Activated T-helper 9 cell treated with anti-CD3 and anti-CD28 coated beads, Interleukin-2, amount 50 U/mL, for 16 hours (primary cell): ENCODE results near the gene SNAPIN.

Experiments used
- DNase-seq: peaks from one replicate; pipeline ENCODE4 v3.0.0-alpha.2; 2020; ENCODE audit warnings: low read depth

The SNAPIN gene

DNA sequence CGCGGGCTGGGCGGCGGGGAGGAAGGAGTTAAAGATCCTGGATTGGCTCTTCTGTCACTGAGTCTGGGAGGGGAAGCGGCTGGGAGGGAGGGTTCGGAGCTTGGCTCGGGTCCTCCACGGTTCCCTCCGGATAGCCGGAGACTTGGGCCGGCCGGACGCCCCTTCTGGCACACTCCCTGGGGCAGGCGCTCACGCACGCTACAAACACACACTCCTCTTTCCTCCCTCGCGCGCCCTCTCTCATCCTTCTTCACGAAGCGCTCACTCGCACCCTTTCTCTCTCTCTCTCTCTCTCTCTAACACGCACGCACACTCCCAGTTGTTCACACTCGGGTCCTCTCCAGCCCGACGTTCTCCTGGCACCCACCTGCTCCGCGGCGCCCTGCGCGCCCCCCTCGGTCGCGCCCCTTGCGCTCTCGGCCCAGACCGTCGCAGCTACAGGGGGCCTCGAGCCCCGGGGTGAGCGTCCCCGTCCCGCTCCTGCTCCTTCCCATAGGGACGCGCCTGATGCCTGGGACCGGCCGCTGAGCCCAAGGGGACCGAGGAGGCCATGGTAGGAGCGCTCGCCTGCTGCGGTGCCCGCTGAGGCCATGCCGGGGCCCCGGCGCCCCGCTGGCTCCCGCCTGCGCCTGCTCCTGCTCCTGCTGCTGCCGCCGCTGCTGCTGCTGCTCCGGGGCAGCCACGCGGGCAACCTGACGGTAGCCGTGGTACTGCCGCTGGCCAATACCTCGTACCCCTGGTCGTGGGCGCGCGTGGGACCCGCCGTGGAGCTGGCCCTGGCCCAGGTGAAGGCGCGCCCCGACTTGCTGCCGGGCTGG lies 20.2 kb downstream of the SNAPIN start, which contains the start of gene NPR1:
Gene NPR1 (plus strand): TSS at position 170 of the 818 bp plus-strand sequence. CDS start 421 bp downstream, at position 591.
- no peak for DNase-seq

DNA sequence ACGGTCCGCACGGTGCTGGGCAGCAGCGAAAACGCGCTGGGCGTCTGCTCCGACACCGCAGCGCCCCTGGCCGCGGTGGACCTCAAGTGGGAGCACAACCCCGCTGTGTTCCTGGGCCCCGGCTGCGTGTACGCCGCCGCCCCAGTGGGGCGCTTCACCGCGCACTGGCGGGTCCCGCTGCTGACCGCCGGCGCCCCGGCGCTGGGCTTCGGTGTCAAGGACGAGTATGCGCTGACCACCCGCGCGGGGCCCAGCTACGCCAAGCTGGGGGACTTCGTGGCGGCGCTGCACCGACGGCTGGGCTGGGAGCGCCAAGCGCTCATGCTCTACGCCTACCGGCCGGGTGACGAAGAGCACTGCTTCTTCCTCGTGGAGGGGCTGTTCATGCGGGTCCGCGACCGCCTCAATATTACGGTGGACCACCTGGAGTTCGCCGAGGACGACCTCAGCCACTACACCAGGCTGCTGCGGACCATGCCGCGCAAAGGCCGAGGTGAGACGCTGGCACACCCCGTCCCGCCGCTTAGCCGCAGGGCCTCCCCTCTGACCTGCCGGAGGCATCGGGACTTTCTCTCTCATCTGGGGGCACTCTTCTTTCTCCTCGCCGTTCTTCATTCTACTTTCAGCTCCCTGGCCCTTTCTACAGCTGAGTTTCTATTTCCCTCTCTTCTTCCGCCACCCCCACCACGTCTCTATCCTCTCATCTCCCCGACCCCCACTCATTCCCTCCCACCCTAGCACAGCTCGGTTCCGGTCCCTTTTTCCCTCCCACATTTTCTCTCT lies 21.0 kb downstream of the SNAPIN start:
- peak; percentile 9 for DNase-seq

DNA sequence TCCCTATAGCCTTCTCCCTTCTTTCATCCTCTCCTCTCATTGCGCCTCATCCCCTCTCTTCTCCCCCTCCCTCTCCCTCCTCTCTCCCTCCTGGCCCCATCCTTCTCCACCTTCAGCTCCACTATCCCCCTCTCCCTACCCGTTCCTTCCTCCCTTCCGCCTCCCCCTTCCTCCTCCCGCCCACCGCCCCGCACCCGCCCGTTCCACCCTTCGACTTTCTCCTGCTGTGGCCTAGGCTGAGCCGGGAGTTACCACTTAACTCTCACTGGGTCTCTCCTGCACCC lies 21.6 kb downstream of the SNAPIN start:
- DNase-seq = no peak

DNA sequence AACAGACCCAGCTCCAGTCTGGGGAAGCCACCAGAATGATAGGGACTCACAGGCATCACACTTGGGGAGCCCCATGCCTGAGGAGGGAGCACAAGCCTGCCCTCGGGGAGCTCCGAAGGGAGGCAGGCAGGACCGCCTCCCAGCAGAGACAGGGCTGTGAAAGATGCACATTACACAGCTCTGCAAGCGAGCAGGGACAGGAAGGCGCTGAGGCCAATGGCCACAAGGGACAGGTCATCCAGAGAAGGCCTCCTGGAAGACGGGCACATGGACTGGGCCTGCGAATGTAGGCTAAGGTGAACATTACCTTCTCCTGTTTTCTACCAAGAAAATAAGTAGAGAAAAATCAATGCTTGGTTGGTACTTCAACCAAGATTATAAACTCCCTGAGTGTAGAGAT lies 24.2 kb downstream of the SNAPIN start:
- DNase-seq = no peak

DNA sequence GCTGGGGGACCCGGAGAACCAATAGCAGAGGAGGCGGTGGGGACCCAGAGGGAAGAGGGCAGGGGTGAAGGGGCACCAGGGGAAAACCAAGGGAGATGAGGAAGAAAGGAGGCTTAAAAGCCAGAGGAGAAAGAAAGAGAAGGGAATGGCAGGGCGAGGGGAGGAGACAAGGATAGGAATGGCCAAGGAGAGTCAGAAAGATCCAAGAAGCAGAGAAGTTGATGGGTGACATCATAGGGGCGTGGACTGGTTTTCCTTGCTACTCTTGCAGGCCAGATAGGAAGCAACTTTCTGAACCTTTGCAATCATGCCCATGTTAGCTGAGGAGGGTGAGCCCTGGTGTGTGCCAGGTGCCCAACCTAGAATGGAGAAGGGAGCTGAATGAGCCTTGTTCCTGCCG lies 25.4 kb downstream of the SNAPIN start:
- no peak for DNase-seq

DNA sequence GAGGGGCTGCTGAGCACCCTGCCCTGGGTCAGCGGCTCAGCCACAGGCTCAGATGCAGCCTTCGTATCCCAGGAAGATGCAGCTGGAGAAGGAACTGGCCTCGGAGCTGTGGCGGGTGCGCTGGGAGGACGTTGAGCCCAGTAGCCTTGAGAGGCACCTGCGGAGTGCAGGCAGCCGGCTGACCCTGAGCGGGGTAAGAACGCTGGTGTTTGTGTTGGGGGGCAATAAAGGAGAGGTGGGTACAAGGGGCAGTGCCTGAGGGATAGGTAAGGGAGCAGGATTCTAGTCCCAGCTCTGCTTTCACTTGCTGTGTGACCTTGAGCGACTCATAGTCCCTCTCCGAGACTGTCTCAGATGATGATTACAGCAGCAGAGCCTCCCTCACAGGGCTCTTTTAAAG lies 26.4 kb downstream of the SNAPIN start:
- DNase-seq = no peak

DNA sequence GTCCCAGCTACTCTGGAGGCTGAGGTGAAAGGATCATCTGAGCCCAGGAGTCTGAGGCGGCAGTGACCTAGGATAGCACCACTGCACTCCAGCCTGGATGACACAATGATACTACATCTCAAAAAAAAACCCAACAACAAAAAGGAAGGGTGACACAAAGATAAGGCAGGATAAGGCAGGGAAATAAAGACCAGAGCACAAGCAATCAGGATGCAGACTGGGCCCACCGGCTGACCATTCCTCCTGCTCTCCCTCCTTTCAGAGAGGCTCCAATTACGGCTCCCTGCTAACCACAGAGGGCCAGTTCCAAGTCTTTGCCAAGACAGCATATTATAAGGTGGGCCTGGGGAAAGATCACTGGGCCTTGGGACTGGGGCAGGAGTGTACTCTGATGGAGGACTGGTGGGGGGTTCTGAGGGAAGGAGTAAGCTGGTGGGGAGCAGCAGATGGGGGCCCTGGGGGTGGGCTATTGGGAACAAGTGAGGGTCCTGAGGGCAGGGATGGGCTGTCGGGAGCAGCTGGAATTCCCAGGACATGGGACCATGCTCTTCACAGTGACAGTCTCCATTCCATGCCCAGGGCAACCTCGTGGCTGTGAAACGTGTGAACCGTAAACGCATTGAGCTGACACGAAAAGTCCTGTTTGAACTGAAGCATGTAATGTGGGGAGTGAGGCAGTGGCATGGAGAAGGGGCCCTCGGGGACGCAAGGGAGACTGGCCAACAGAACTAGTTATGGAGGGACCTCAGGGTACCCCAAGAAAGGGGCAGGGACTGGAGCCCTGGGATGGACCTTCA lies 27.2 kb downstream of the SNAPIN start:
- no peak for DNase-seq

DNA sequence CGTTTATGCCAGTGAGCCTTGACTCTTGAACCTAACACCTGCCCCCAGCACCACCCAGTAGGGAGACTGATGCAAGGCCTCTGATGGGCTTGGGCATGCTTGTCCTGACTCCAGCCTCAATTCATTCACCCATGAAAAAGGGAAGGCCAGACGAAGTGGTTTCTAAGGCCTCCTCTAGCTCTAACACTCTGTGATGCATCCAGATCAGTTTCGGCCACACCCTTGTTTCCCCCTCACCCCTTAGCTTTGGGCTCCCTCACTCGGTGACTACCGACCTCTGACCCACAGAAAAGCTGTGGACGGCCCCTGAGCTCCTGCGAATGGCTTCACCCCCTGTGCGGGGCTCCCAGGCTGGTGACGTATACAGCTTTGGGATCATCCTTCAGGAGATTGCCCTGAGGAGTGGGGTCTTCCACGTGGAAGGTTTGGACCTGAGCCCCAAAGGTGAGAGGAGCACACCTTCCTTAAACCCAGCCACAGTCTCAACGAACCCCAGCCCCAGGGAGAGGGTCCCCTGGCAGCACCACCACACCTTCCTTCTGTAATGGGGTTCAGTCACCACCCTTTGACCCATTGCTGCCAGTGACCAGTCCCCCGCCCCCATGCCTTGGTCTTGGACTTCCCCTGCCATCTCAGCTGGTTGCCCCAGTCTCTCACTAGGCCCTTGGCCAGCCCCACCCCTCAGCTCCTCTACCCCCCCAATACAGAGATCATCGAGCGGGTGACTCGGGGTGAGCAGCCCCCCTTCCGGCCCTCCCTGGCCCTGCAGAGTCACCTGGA lies 29.0 kb downstream of the SNAPIN start:
- no peak for DNase-seq

DNA sequence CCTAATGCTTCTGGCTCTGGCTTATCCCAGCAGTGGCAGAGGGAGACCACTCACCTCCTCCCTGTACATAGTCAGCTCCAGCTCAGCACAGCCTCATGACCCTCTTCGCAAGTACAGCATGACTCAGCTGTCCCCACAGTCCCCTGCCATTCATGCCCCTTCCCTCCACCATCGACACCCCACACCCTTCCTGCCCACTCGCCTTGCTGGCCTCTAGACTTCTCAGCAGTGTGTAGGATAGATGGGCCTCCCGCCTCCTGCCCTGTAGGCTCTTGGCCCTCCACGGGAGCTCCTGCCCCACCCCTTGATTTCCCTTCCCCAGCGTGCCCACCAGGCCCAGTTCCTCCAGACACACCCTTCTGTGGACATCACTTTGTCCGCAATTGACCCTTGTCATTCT lies 29.8 kb downstream of the SNAPIN start:
- no peak for DNase-seq

DNA sequence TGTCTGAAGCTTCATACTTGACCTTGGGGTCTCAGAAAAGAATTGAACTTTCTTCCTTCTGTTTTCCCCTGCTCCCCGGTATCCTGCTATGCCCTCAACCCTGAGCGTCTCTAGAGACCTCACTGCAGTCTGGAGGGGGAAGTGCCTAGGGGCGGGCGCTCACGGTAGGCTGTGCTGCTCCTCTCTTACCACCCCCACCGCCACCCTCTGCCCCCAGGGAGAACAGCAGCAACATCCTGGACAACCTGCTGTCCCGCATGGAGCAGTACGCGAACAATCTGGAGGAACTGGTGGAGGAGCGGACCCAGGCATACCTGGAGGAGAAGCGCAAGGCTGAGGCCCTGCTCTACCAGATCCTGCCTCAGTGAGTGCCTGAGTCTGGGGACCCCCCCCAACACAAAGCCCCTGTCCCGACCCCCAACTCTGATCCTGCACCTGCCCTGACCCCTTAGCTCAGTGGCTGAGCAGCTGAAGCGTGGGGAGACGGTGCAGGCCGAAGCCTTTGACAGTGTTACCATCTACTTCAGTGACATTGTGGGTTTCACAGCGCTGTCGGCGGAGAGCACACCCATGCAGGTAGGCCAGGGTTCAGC lies 30.3 kb downstream of the SNAPIN start:
- DNase-seq = no peak

DNA sequence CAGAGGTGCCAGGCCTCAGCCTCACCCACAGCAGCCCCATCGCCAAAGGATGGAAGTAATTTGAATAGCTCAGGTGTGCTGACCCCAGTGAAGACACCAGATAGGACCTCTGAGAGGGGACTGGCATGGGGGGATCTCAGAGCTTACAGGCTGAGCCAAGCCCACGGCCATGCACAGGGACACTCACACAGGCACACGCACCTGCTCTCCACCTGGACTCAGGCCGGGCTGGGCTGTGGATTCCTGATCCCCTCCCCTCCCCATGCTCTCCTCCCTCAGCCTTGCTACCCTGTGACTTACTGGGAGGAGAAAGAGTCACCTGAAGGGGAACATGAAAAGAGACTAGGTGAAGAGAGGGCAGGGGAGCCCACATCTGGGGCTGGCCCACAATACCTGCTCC lies 35.0 kb downstream of the SNAPIN start:
- DNase-seq = no peak

DNA sequence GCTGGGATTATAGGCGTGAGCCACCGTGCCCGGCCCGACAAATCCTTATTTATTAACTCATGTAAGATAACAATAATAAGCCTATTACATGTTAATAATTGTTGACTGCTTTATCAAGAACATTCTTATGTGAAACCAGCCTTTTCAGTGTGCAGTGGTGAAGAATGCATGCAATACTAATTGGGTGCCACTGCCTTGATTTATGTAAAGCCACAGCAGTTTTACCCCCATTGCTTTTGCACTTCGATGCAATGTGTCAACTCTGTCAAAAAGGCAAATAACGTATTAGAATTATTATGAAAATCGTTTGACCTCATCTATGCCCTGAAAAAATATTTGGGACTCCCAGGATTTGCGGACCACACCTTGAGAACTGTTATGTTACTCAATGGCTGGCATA lies 38.2 kb downstream of the SNAPIN start:
- no peak for DNase-seq

DNA sequence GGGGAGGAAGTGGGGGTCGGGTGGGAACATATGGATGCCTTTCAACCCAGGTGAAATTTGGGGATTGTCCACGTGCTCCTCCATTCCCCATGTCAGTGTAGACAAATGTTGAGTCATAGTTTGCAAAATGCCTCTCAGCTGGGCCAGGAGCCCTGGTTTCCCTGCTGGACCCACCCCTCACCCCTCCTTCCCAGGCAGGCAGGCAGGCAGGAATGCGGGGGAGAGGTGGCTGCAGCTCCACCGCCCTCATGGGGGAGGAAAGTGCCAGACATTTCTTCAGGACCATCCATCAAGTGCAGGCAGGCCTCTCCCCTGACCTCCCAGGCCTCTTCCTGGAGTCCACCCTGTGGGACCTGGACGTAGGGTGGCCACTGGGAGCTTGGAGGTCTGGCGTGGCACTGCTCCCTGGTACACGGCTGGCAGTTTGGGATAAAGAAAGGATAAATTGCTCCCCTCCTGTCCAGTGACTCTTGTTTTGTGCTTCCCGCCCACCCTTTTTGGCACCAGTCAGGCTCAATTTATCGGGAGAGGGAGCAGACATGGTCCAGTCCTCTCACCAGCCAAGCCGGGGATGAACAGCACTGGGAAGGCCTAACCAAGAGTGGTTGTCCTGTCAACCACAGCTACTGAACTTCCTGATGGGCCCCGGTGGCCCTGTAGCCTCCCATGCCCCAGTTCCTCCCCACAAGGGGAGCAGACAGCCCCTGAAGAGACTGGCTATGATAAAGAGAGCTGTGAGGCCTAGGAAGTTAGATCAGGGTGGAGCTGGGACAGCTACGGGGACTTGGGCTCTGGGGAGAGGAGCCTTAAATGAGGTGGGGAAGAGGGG lies 38.9 kb downstream of the SNAPIN start:
- no peak for DNase-seq

DNA sequence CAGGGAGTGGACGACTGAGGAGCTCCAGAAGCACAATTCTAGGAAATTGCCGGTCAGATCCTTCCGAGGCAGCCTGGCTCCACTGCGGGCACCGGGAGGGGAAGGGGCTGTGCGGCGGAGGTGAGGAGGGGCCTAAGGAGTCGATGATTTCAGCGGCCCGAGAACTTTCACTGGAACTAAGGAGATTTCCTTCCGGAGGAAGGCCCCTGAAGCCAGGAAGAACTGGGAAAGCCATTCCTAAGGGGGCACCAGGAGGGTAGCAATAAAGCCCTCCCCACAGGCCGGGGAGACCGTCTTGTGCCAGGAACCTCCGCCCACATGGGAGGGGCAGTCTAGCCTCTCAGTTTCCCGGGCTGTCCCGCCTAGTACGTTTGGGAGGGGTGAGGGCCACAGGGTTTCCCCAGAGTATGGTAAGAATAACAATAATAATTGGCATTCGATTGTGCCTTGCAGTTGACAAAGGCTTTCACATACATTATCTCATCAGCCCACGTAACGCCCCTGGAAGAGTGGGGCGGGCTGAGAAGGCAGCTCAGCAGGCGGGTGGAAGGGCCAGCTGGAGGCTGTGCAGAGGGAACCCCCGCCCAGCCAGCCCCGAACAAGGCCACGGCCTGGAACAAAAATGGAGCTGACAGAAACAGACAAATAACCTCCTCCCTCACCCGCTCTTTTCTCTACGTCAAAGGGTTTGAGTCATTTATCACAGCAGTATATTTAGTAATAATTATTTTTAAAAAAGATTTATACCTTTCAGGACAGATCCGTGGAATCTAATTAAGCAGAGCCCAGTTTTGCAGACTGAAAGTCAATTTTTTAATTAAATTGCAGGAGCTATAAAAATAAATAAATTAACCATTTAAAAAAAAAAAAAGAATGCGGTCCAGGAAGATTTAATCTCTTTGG lies 39.8 kb downstream of the SNAPIN start:
- no peak for DNase-seq

DNA sequence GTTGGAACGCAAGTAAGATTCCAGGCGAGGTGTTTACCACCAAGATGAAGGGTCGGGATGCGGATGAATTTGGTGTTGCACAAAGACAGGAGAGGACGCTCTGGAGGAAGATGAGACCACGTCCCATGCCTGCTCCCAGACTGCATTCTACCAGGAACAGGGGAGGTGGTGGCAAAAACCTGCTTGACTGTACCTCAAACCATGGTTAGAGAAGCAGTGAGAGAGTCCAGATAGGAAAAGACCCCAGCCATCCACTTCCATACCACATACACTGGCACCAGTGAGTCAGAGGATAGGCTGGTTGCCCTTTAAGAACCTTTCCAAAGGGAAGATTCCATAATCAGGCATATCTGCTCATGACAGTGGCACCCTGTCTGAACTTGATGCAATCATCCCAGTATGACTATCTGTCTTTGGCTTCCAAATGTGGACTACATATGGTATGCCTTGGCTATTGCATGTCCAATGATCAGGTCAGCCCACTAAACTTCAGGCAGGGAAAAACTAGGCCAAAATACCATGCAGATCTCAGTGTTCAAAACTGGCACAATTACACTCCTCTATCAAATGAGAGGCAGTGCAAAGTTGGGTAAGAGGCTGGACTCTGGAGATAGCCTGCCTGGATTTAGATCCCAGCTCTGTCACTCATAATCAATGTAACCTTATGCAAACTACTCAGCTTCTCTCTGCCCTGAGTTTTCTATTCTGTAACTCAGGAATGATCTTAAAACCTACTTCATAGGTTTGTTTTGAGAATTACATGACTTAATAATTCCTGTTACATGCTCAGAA lies 40.6 kb downstream of the SNAPIN start:
- no peak for DNase-seq

DNA sequence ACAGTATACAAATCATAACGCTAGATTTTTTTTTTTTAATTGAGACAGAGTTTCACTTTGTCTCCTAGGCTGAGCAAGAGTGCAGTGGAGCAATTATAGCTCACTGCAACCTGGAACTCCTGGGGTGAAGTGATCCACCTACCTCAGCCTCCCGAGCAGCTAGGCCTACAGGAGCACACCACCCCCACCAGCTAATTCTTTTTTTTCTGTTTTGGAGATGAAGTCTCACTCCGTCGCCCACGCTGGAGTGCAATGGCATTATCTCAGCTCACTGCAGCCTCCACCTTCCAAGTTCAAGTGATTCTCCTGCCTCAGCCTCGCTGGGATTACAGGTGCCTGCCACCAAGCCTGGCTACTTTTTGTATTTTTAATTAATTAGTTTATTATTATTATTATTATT lies 41.3 kb downstream of the SNAPIN start:
- no peak for DNase-seq

DNA sequence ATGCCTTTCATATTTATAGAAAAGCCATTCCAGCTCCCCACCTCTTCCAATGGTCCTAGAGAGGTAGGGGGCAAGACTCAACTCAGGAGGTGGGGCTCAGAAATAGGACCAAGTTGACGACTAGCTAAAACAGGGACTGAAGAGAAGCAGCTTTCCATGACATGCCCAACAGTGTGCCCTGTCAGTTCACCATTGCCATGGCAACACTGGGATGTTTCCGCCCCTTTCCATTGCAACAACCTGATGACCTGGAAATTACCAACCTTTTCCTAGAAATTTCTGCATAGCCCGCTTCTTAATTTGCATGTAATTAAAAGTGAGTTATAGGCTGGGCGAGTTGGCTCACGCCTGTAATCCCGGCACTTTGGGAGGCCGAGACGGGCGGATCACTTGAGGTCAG lies 47.0 kb downstream of the SNAPIN start:
- no peak for DNase-seq

DNA sequence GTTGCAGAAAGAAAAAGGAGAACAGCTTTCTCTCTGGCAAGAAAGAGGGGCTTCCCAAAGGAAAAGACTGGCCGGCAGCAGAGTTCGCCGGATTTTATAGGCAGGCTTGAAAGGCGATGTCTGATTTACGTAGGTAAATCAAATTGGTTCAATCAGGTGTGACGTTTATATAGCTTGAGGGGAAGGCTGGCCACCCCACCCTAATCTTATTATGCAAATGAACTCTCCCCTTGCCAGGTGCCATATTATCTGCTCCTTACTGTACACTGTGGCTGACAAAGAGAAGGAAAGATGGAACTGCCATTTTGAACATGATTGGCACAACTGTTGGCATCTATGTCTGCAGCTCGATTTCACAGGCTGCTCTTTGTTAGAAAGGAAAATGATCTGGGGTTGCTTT lies 52.5 kb downstream of the SNAPIN start:
- DNase-seq = no peak
